Germinal center (tissue), 1 donor: ENCODE results near the gene NLGN1.
"Not testable (repeated sequence)": the region's sequence is repeated elsewhere in the genome, so short reads cannot be mapped to it uniquely, and the experiment has no call there.

Experiments
- DNase-seq: peaks from one replicate; pipeline ENCODE4 v3.0.0; 2012; ENCODE audit warnings: mixed read lengths, low spot score

Gene NLGN1

GRCh38 chr3:173567997-173568396, 170.5 kb downstream of the NLGN1 start:
- DNase-seq = no peak

GRCh38 chr3:173568623-173569022, 171.1 kb downstream of the NLGN1 start:
- DNase-seq = no peak

- no peak for DNase-seq
Measured at GRCh38 chr3:173583496-173583895, 186.0 kb downstream of the NLGN1 start.

GRCh38 chr3:173584093-173584837, 186.7 kb downstream of the NLGN1 start:
- DNase-seq = no peak

GRCh38 chr3:173584838-173585831, 187.6 kb downstream of the NLGN1 start:
- no peak for DNase-seq

GRCh38 chr3:173586166-173586565, 188.6 kb downstream of the NLGN1 start:
- no peak for DNase-seq

- DNase-seq = no peak
Measured at GRCh38 chr3:173587055-173587454, 189.5 kb downstream of the NLGN1 start.

- no peak for DNase-seq
Measured at GRCh38 chr3:173588556-173588955, 191.0 kb downstream of the NLGN1 start.

GRCh38 chr3:173589116-173589515, 191.6 kb downstream of the NLGN1 start:
- DNase-seq = no peak

- DNase-seq = no peak
Measured at GRCh38 chr3:173591401-173591800, 193.9 kb downstream of the NLGN1 start.

GRCh38 chr3:173594881-173595280, 197.3 kb downstream of the NLGN1 start:
- not testable (repeated sequence) for DNase-seq

GRCh38 chr3:173599673-173600072, 202.1 kb downstream of the NLGN1 start:
- no peak for DNase-seq

GRCh38 chr3:173614522-173614921, 217.0 kb downstream of the NLGN1 start:
- DNase-seq = no peak

- DNase-seq = no peak
Measured at GRCh38 chr3:173615661-173616060, 218.1 kb downstream of the NLGN1 start.

GRCh38 chr3:173617490-173617889, 219.9 kb downstream of the NLGN1 start:
- no peak for DNase-seq

GRCh38 chr3:173618148-173618547, 220.6 kb downstream of the NLGN1 start:
- DNase-seq = no peak

- no peak for DNase-seq
Measured at GRCh38 chr3:173618703-173619102, 221.2 kb downstream of the NLGN1 start.

GRCh38 chr3:173622166-173622565, 224.6 kb downstream of the NLGN1 start:
- DNase-seq = no peak

- no peak for DNase-seq
Measured at GRCh38 chr3:173624086-173624485, 226.5 kb downstream of the NLGN1 start.

GRCh38 chr3:173630849-173631248, 233.3 kb downstream of the NLGN1 start:
- DNase-seq = no peak

- DNase-seq = no peak
Measured at GRCh38 chr3:173632945-173633344, 235.4 kb downstream of the NLGN1 start.

GRCh38 chr3:173635826-173636225, 238.3 kb downstream of the NLGN1 start:
- no peak for DNase-seq

- DNase-seq = no peak
Measured at GRCh38 chr3:173639098-173639497, 241.6 kb downstream of the NLGN1 start.
